ENCODE measurements around the gene EQTN.
A peak's percentile ranks its signal among the peaks of the same experiment; 100 is the strongest.

EQTN gene

DNA sequence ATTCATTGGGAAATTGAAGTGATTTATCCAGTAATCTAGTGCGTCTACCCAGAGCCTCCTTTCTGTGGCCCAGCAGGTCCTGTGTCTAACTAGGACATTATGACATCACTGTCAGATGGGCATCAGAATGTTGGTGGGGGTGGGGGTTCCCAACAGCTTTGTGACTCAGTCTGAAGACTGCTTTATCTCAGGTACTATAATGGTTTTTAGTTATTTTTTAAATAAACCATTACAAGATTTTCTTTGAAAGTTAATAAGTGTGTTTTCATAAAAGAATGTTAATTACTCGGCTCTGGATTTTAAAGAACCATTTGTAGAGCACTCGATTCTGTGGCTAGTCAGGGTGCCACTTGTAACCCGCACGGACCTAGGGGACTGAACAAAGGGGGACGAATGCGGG lies at the start of gene EQTN:
Gene EQTN (minus strand): TSS at position 101 of the 400 bp plus-strand sequence. CDS start 95 bp downstream, at position 6.
- DNase-seq = no peak

DNA sequence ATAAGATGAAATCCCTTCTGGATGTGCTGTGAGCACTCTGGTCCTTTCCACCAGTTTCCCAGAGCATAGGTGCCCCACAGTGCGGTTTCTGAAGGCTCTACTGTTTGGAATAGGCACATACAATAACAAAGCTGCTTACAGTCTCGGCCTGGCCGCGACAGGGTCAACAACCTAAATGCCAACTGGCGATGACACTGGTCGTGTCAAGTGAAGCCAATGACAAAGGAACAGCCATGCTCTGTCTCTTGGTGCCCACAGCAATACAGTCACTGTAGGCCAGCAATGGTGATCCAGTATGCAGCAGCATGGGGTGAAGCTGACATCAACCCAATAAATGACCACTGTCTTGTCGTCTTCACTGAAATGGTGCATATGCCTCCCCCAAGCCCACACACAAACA lies 47.8 kb upstream of the EQTN start:
- peak in 29 of 58 donors; percentile 21 to 87 (median 58) for DNase-seq

DNA sequence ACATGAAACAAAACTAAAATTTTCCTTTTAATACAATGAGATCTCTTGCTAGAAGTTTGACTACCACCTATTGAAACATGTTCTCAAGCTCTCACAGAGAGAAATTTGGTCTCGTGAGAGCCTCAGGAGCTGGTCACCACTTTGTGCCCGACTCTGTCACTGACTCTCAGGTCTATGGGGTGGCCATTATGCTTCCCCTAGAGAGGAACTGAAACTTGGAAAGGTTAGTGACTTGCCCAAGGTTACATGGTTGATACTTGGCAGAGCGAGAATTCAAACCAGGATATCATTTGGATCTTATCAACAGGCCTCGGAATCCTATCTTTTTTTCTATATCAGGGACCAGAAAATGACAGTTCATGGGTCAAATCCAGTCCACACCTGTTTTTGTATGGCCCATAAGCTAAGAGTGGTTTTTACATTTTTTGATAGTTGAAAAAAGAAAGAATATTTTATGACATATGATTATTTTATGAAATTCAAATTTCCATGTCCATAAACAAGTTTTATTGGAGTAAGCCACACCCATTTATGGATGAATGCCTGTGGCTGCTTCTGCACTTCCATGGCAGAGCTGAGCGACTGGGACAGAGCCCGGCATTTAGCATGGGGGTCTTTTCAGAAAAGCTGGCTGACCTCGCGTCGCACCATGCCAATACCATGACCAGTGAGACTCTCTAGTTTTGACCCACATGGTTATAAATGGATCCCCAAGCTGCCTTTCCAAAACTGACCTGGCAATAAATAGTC lies 44.8 kb upstream of the EQTN start:
- no peak for DNase-seq

DNA sequence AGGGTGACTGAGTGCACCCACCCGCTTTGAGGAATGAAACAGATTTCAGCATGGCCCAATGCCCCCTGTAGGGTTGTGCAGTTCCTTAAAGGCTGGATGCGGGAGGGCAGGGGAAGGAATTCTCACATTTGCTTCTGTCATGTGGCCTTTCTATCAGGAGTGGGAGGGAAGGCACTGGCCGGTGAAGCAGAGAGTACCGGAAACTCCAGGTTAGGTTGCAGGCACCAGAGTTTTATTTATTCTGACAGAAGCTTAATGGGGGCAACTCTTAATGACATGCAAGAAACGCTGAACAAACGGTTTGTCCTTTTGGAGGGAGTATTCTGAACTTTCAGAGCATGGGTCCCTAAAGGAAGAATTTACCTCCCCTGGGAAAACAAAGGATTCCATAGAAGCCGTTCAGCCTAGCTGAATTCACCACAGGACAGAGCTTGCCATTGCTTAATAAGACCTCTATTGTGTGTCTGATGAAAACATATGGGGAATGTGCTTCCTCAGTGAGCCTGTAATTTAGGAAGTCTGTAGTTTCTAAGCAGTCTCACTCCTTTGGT lies 44.1 kb upstream of the EQTN start:
- DNase-seq = peak in 4 of 58 donors; percentile 40 to 57 (median 52)

DNA sequence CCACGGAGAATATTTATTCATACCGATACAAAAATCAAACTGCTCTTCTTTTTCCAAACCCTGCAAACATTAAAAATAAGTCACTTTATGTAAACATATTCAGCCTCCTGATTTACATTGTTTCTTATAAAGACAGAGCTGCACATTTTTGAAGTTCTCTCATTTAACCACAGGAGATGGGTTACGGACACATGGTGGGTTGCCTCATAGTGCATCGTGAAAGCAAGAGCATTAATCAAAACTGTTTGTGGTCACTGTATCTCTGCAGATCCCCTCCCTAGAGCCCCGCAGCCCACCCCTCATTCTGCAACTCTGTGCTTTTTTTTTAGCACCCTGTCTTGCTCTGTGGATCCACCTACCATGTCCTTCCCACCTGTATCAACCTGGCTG lies 43.3 kb upstream of the EQTN start:
- no peak for DNase-seq

DNA sequence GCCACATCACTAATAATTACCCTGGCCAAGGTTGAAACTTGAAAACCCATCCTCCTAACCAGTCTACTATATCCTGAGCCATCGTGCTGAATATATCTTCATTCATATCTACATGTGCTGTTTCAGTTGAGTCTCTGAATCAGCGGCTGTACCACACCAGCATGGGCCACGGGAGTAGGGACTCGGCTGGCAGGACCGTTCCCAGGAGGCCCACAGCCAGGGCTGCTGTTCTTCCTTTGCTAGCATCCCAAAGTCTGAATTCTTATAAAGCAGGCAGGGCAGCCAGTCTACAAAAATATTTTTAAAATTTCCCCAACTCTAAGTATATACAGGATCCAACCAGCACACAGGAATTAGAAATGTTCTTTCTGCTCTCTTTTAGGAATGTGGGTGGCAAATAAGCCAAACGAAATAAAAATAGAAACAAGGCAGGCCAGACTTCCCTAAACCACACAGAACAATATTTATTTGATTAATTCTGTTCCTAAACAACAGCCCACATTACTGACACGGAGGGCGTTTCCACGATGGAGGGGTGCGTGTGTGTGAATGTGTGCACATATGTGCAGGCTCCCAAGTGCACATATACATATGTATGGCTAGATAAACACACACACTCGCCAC lies 42.8 kb upstream of the EQTN start:
- peak in 9 of 58 donors; percentile 14 to 58 (median 26) for DNase-seq

DNA sequence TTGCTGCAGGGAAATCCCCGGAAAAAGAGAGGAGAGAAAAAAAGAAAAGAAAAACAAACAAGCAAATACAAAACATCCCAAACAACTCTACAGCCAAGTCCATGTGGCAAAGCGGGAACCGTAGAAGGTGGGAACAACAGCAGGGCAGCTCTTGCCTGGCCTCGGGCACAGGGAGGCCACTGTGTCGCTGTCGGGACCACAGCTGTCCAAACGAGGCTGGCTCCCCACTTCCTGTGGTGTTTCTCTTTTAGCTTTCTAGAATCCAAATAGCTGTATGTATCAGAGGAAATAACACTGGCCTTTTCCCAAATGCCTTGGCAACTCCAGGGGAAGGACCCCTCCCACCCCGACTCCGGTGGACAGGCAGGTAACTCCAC lies 41.6 kb upstream of the EQTN start:
- DNase-seq = peak in 12 of 58 donors; percentile 9 to 62 (median 31)

DNA sequence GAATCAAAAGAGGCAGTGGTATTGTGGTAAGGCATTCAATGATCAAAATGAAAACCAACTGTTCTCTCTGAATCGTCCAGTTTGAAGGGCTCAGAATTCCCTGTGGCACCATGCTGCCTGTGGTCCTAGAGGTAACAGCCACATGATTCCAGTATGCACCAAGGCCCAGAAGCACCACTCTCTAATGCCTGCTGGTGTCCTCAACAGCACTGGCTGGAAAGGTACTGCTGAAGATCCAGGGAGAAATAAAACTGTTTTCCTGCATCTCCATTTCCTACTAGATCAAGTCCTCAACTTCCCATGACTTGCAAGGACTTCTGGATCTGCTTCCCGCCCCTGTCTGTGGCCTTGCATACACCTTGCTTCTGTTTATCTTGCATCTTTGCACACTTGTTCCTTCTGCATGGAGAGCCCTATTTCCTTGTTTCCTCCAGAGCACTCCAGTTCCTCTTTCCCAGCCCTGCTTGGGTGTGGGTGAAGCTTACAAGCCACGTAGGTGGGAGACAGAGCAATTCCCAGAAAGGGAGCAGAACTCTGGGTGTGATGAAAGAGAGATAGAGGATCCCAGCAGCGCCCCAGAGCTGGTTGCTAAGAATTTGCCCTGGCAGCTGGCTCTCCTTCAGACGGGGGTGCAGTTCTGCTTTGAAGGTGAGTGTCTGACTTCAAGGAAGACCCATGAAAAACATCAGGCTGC lies 41.0 kb upstream of the EQTN start:
- DNase-seq = peak in 11 of 58 donors; percentile 28 to 59 (median 35)

DNA sequence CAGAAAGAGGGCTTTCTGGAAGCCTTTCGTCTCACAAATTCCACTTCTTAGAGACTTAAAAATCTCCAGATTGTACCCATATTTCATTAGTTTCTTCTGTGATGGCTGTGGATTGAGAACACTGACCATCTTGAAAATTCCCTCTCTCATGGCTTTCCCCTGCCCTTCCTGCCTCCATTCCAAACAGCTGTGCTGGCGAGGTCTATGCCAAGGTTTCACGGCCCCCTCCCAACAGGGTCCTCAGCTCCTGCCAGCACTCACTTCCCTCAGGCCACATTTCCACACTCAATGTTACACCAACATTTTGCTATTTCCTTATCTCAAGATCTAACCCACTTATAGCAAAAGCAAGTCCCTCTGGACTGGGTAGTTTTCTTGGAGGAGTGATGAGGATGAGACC lies 40.3 kb upstream of the EQTN start:
- DNase-seq = no peak

DNA sequence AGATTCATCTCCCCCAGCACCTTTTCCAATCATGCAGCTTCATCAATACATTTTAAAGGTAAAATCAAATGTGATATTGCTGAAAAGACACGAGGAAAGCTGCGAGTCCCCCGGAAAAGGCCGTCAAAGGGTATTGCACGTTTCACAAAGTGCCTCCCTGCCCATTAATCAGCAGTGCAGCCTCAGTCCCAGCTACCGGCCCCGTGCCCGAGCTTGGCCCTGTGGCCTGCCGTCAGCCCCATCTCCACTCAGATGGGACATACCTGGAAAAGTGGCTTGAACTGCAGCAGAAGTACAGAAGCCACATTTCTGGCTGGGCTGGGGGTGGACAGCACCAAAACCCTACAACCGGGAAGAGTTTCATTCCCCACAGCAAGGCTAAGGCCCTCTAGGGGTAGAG lies 39.9 kb upstream of the EQTN start:
- no peak for DNase-seq

DNA sequence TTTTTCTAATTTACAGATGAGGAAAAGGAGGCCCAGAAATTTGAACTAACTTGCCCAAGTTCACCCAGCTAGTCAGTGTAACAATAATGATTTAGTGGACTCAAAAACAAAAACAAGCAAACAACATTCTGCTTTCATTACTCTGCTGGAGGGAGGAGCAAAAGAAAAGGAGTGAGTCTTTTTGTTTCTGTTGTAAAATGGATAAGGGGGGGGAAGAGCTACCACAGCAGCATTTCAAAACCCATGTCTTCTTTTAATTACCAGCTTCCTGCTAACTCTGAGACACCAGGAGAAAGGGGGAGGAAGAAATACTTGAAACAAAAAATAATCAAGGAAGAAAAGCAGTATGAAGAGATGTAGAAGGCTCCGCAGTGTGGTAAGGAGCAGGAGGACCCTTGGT lies 39.2 kb upstream of the EQTN start:
- no peak for DNase-seq

DNA sequence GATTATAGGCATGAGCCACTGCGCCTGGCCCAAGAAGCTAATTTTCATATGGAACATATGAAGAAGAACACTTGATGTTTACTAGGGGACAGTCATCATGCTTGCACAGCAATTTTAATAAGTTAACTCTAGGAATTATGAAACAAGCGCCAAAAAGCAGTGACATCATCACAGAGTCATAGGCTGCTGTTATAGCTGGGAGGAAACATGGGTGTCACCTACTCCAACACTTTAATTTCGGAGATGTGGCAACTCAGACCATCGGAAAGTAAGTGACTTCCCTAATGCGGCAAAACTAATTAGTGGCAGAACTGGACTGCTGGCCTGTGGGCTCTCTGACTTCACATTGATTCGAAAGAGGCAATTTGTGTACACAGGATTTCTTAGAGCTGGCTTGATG lies 38.1 kb upstream of the EQTN start:
- no peak for DNase-seq

DNA sequence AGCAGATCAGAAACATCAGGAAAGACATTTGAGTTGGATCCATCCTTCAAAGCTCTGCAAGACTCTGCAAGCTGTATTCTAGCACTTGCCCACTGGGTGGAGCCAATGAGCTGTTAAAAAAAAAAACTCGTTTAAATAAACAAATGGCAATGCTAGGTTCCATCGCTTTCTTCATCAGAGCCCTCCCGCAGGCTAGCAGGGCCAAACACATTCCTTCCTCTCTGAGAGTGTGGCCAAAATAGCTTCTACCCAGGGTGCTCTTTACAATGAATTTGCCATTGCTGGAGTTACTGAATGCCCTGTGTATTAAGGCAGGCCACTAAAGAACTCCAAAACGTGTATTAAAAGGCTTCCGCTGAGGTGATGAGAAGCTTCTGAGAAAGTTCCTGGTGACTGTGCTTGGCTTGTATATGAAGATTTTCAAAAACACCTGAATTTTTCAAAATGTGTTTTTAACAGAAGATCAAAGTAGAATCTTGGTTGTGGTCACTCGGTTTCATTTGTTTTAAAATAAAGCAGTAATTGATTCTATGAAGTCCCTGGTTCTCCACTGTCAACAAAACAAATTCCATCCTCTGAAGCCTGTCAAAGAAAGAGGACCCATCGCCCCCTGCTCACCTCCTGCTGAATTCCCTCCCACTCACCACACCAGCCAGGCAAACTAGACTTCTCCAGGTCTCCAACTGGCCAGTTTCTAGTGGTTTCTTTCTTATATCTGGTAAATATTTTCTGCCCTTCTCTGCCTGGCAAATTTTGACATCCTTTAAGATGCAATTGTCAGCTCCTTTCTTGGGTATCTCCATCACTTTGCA lies 36.5 kb upstream of the EQTN start:
- peak in 45 of 58 donors; percentile 21 to 81 (median 53) for DNase-seq

DNA sequence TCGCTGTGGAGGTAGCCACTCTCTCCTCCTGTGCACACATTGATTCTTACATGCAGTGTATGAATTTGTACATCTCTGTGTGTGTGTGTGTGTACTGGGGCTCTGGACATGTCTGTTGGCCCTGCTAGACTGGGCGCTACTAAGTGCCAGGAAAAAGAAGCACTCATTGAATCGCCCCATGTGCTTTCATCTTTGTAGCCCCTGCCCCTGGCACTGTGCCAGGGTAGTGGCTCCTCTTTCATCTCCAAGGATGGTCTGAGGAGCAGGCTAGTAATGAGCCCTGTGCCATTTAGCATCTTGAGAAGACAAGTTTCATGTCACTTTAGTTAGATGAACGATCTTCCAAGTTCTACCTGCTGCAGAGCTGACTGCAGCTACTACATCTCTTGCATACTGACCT lies 34.4 kb upstream of the EQTN start:
- no peak for DNase-seq

DNA sequence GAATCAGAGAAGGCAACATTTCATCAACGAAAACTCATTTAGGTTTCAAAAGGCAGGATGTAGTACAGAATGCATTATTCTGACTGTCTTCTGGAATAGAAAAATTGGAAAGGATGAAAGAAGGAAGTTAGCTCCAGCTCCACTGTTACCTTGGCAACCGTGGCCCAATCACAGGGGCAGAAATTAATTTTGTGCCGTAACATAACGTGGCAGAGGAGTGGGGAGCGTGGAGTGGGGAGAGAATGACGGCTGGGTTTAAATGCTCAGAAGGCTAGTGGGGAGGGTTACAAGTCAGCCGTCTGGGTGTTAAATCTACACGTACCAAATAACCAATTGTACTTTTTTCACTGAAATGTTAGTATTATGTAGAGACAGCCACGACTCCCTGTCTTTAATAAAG lies 32.3 kb upstream of the EQTN start:
- peak in 24 of 58 donors; percentile 3 to 69 (median 40) for DNase-seq

DNA sequence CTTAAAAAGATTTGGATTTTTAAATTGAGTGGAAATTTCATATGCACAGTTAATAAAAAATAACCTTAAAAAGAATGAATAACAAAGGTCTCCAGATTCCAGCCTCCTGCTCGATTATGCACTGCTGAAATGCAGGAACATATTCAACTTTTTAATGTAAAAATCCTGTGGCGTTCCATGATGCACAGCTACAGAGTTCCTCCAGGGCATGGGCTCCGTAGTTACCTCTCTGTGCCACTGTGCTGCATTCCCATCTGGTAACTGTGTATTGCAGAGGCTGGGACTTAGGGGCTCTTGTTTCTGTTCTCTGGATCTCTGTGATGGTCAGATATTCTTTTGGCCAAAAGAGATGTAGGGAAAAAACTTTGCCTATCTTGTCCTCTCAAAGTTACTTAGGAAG lies 31.5 kb upstream of the EQTN start:
- DNase-seq = no peak

DNA sequence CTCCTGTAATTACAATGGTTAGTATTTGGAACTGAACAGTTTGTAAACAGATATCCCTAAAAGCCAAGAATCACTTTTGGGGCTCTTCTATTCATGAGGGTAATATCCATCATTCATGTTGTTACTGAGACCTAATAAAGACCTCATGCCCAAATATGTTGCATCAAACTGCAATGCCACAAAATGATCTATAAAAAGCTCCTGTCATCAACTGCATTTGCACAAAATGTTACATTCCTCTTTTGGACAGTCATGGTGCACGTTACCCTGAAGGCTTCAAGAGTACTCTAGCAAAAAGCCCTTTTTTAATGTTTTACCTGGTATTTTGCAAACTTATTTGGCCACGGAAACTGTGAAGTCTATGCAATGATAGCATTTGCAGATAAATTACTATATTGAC lies 14.2 kb upstream of the EQTN start:
- DNase-seq = no peak

DNA sequence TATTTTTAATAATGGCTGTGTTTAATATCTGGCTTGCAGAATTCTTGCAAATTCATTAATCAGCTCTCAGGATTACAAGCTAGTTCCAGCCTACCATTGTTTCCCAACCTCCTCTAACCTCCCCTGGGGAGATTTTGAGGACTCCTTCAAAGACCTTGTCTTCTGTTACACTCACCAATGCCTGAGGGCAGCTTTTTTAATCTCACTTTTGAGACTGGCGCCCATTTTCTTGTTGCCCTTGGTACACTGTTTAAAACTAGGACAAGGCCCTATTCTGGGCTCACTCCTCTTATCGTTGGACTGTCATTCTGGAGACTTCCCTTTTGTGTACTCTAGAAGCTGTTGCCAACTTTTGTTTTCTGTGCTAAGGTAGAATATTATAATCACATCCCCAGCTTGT lies 13.6 kb upstream of the EQTN start:
- DNase-seq = no peak

DNA sequence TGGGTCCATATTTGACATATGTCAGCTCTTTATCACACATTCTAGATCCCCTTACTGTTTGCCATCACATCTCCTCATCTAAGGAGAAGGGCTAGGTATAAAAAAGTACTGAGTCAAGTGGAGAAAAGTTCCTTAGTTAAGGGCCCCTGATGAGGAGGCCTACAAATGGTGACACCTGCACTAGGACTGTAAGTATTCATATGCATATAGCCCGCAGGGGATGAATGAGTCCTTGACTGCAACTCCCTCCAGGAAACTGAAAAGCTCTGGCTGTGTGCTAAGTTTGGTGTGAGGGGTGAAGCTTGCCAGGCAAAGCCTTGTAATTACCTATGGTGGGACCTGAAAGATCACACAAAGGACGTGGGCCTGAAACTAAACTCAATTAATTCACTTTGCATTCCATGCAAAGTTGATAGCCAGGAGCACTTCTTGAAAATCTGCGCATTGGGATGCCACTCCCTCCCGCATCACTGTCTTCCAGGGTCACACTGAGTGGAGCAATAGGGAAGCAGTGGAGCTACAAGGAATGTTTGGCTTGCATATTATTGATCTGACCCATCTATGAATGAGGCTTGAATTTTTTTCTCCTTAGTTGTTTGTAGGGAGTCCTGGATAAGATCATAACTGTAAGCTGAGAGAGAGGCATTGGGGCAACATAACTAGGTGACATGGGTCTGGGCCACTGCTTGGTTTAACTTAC lies 11.9 kb upstream of the EQTN start:
- DNase-seq = no peak

DNA sequence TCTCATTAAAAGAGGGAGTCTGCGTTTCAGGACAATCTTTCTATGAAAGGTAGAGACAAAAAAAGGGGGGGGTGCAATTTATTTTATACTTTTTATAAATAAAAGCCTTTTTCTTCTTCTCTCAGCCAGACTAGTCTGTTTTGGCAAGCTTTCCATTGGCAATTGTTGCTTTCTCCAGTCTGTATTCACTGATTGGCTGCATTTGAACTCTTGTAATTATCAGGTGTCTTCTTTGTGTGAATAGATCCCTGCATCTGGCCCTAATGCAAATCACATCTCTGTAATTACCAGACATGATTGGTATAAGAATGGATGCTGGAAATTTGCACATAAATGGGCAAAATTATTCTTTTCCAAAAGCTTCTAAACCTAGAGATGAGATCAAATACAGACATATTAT lies 7.6 kb upstream of the EQTN start:
- DNase-seq = no peak

DNA sequence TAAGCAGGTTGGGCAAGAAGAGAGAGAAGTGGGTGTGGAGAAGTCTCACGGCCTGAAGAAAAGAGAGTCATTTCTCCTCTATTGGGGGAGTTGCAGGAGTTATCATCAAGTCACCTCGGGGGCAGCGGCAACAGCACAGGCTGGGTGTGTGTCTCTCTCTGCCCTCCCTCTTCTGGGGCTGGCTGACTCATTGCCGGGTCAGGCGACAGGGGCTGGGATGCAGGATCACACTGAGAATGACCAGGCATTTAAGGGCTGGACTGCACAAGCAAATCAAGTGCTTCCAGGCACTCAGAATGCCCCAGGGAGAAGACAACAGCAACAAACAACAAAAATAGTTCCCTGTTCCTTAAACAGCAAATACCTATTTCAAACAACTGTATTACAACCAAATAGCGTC lies 6.3 kb upstream of the EQTN start:
- no peak for DNase-seq
